Liver (tissue), 9 donors: ENCODE data around the gene C2orf76. TPM values are rescaled to one million over a fixed set of nuclear protein-coding genes. Genes with fewer than 3 reads are reported as not detected.

Experiments used
- DNase-seq: peaks from one replicate; pipeline ENCODE4 v3.0.0-alpha.2; 2017; ENCODE audit warnings: low spot score
- H3K27ac ChIP-seq, 2 donors: one replicate each; pipeline ENCODE4 v1.7.0; 2013; ENCODE audit warnings: inconsistent platforms in 2 of 2, low read length in 2 of 2, control low read depth in 1 of 2, low read depth in 1 of 2, mild to moderate bottlenecking in 1 of 2
- H3K27me3 ChIP-seq, 4 donors: one replicate each; pipeline versions ENCODE4 v1.6.1 to v1.7.0; 2013; ENCODE audit warnings: low read length in 3 of 4, inconsistent platforms in 1 of 4, mild to moderate bottlenecking in 1 of 4, moderate library complexity in 1 of 4; ENCODE audit not compliant: control insufficient read depth in 4 of 4, insufficient read depth in 4 of 4
- H3K36me3 ChIP-seq, 4 donors: one replicate each; pipeline versions ENCODE4 v1.6.1 to v1.7.0; 2013; ENCODE audit warnings: low read length in 3 of 4, mild to moderate bottlenecking in 3 of 4, low read depth in 1 of 4, moderate library complexity in 1 of 4; ENCODE audit not compliant: control insufficient read depth in 4 of 4, insufficient read depth in 3 of 4
- H3K4me1 ChIP-seq, 4 donors: one replicate each; pipeline versions ENCODE4 v1.6.1 to v1.7.0; 2013; ENCODE audit warnings: low read length in 3 of 4, mild to moderate bottlenecking in 3 of 4, moderate library complexity in 1 of 4; ENCODE audit not compliant: control insufficient read depth in 4 of 4, insufficient read depth in 4 of 4
- H3K4me3 ChIP-seq, 3 donors: one replicate each; pipeline versions ENCODE4 v1.6.1 to v1.7.0; 2013; ENCODE audit warnings: low read length in 3 of 3, control low read depth in 1 of 3, low read depth in 1 of 3, mild to moderate bottlenecking in 1 of 3
- H3K9ac ChIP-seq, 2 donors: one replicate each; pipeline ENCODE4 v1.7.0; 2013; ENCODE audit warnings: low read length in 2 of 2, mild to moderate bottlenecking in 2 of 2, moderate library complexity in 2 of 2, control low read depth in 1 of 2, low read depth in 1 of 2
- H3K9me3 ChIP-seq, 4 donors: one replicate each; pipeline versions ENCODE4 v1.6.1 to v1.7.0; 2013; ENCODE audit warnings: low read length in 3 of 4; ENCODE audit not compliant: control insufficient read depth in 4 of 4
- EGR1 ChIP-seq, 2 donors: IDR thresholded peaks; 2 replicates each; pipeline ENCODE4 v1.6.1; 2016 to 2018; ENCODE audit warnings: antibody characterized with exemption in 2 of 2, low read depth in 2 of 2
- FOXA1 ChIP-seq: IDR thresholded peaks from 2 replicates; pipeline ENCODE4 v1.6.1; 2016; ENCODE audit warnings: antibody characterized with exemption
- FOXA2 ChIP-seq: IDR thresholded peaks from 2 replicates; pipeline ENCODE4 v1.6.1; 2016; ENCODE audit warnings: antibody characterized with exemption
- GABPA ChIP-seq, 2 donors: IDR thresholded peaks in 1 of 2; conservative IDR thresholded peaks in 1 of 2; 2 replicates each; pipeline ENCODE4 v1.6.1; 2016; ENCODE audit warnings: antibody characterized with exemption in 2 of 2, mild to moderate bottlenecking in 1 of 2, moderate library complexity in 1 of 2
- HNF4A ChIP-seq, 2 donors: conservative IDR thresholded peaks; 2 replicates each; pipeline ENCODE4 v1.6.1; 2016; ENCODE audit warnings: antibody characterized with exemption in 2 of 2, mild to moderate bottlenecking in 2 of 2
- HNF4G ChIP-seq: IDR thresholded peaks from 2 replicates; pipeline ENCODE4 v1.6.1; 2016; ENCODE audit warnings: antibody characterized with exemption
- JUND ChIP-seq, 2 donors: IDR thresholded peaks; 2 replicates each; pipeline ENCODE4 v1.6.1; 2016; ENCODE audit warnings: antibody characterized with exemption in 2 of 2
- NR2F2 ChIP-seq: IDR thresholded peaks from 2 replicates; pipeline ENCODE4 v1.6.1; 2016; ENCODE audit warnings: antibody characterized with exemption
- RAD21 ChIP-seq, 2 donors: IDR thresholded peaks; 2 replicates each; pipeline ENCODE4 v1.6.1; 2016; ENCODE audit warnings: antibody characterized with exemption in 2 of 2, mild to moderate bottlenecking in 2 of 2
- RXRA ChIP-seq, 2 donors: IDR thresholded peaks; 2 replicates each; pipeline ENCODE4 v1.6.1; 2017 to 2018; ENCODE audit warnings: antibody characterized with exemption in 2 of 2, mild to moderate bottlenecking in 1 of 2
- SP1 ChIP-seq: IDR thresholded peaks from 2 replicates; pipeline ENCODE4 v1.6.1; 2018; ENCODE audit warnings: antibody characterized with exemption, mild to moderate bottlenecking
- TAF1 ChIP-seq: conservative IDR thresholded peaks from 2 replicates; pipeline ENCODE4 v1.6.1; 2016; ENCODE audit warnings: antibody characterized with exemption, mild to moderate bottlenecking
- YY1 ChIP-seq: IDR thresholded peaks from 2 replicates; pipeline ENCODE4 v1.6.1; 2016; ENCODE audit warnings: antibody characterized with exemption, mild to moderate bottlenecking
- whole genome bisulfite sequencing: extraction: QIAGEN DNeasy Blood & Tissue Kit; methylation state at CpG from one replicate; pipeline ENCODE4 v1.1.7; 2013; 5-methylcytosine and 5-hydroxymethylcytosine counted together
- polyA plus RNA-seq, 2 donors: library from polyadenylated mRNA; stranded (reverse) in 1 of 2; unstranded in 1 of 2; fragments of 200-250 nt in 1 of 2; fragments of >200 nt in 1 of 2; fragmentation: Nextera tagmentation in 1 of 2; extraction: Ambion mirVana in 1 of 2; gene quantifications; one replicate each; pipeline versions ENCODE4 v1.2.1 to v1.2.3, GENCODE V29; 2013 to 2015
- total RNA-seq, 2 donors: library from RNA; depleted of rRNA; stranded (reverse); fragments of >200 nt; gene quantifications; one replicate each; pipeline ENCODE4 v1.2.3, GENCODE V29; 2014
- TF ChIP-seq, protein P1 (sequence below): IDR thresholded peaks from 2 replicates; pipeline ENCODE4 v1.6.1; 2016; ENCODE audit warnings: antibody characterized with exemption
- TF ChIP-seq, protein P2 (sequence below): IDR thresholded peaks from 2 replicates; pipeline ENCODE4 v1.6.1; 2016; ENCODE audit warnings: antibody characterized with exemption
- TF ChIP-seq, protein P3 (sequence below): fragments of 150-350 bp; IDR thresholded peaks from 2 replicates; pipeline ENCODE4 v1.5.1; 2017; ENCODE audit warnings: improper control_type of control experiment, low read depth, low read length; ENCODE audit not compliant: missing input control
- TF ChIP-seq, protein P4 (sequence below): IDR thresholded peaks from 2 replicates; pipeline ENCODE4 v1.6.1; 2016; ENCODE audit warnings: antibody characterized with exemption
- TF ChIP-seq, protein P5 (sequence below): IDR thresholded peaks from 2 replicates; pipeline ENCODE4 v1.6.1; 2016; ENCODE audit warnings: antibody characterized with exemption, mild to moderate bottlenecking
- donor health status: healthy.
- donor health status: healthy.
- donor health status: healthy.
- donor health status: healthy.
- donor health status: healthy.

The C2orf76 gene
- total and polyA plus RNA-seq, 4 donors, result 2.7 to 6.3 (median 4.6) TPM

DNA sequence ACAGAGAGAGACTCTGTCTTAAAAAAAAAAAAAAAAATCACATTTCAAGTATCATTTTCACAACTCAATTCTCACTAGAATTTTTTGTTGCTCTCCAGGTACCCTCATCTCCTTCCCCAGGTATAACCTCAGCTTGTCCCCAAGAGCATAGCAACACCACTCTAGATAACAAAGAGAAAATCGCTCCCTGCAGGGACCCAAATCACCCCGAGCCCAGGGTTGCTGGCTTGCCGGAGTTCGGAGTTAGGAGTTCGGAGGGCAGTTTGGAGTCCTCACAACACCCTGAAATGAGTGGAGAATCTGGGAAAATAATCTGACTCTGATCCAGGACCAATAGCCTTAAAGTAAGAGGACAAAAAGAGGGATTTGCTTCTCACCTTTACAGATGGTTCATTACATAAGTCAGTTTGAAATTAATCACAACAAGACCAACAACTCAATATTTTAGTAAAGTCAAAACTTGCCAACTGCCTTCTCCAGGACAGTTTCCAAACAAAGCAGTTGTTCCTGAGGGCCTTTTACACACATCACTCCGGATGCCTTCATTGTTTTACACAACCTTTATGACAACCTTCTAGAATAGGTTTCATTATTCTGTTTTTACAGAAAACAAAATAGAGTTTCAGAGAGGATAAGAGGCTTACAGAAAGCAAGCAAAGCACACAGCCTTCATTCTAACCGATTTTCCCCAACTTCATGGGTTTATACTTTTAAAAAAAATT lies 59.1 kb downstream of the C2orf76 start:
- Histone ChIP-seq H3K27ac (no peak overlapping the region), H3K4me3 (no peak overlapping the region), H3K4me1 (peaks cover 1 to 13% (median 8%) of the 10 kb centered on the region in 4 donors), H3K9me3 (no peaks in the 10 kb centered on the region), H3K27me3 (no peaks in the 10 kb centered on the region), H3K9ac (no peak overlapping the region), H3K36me3 (no peaks in the 10 kb centered on the region)
- 90% methylated on average over 7 of the region's 7 CpGs for WGBS
- TF ChIP-seq HNF4A (conservative IDR thresholded peaks at IDR 0.05), result no peak
- no peak for TF ChIP-seq EGR1 (IDR thresholded peaks at IDR 0.05; ENCODE audit: low read depth in 2 of 2)
- TF ChIP-seq TAF1, result no peak
- no peak for TF ChIP-seq YY1
- no peak for TF ChIP-seq RXRA (IDR thresholded peaks at IDR 0.05)
- TF ChIP-seq GABPA (IDR thresholded peaks at IDR 0.05 in 1 of 2, conservative IDR thresholded peaks at IDR 0.05 in 1 of 2), result no peak
- TF ChIP-seq, protein P1, sequence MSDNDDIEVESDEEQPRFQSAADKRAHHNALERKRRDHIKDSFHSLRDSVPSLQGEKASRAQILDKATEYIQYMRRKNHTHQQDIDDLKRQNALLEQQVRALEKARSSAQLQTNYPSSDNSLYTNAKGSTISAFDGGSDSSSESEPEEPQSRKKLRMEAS, result no peak
- TF ChIP-seq, protein P2, sequence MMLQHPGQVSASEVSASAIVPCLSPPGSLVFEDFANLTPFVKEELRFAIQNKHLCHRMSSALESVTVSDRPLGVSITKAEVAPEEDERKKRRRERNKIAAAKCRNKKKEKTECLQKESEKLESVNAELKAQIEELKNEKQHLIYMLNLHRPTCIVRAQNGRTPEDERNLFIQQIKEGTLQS, result no peak
- no peak for TF ChIP-seq FOXA2
- no peak for TF ChIP-seq NR2F2
- TF ChIP-seq, protein P3, sequence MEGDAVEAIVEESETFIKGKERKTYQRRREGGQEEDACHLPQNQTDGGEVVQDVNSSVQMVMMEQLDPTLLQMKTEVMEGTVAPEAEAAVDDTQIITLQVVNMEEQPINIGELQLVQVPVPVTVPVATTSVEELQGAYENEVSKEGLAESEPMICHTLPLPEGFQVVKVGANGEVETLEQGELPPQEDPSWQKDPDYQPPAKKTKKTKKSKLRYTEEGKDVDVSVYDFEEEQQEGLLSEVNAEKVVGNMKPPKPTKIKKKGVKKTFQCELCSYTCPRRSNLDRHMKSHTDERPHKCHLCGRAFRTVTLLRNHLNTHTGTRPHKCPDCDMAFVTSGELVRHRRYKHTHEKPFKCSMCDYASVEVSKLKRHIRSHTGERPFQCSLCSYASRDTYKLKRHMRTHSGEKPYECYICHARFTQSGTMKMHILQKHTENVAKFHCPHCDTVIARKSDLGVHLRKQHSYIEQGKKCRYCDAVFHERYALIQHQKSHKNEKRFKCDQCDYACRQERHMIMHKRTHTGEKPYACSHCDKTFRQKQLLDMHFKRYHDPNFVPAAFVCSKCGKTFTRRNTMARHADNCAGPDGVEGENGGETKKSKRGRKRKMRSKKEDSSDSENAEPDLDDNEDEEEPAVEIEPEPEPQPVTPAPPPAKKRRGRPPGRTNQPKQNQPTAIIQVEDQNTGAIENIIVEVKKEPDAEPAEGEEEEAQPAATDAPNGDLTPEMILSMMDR, result no peak
- no peak for TF ChIP-seq FOXA1
- TF ChIP-seq, protein P4, sequence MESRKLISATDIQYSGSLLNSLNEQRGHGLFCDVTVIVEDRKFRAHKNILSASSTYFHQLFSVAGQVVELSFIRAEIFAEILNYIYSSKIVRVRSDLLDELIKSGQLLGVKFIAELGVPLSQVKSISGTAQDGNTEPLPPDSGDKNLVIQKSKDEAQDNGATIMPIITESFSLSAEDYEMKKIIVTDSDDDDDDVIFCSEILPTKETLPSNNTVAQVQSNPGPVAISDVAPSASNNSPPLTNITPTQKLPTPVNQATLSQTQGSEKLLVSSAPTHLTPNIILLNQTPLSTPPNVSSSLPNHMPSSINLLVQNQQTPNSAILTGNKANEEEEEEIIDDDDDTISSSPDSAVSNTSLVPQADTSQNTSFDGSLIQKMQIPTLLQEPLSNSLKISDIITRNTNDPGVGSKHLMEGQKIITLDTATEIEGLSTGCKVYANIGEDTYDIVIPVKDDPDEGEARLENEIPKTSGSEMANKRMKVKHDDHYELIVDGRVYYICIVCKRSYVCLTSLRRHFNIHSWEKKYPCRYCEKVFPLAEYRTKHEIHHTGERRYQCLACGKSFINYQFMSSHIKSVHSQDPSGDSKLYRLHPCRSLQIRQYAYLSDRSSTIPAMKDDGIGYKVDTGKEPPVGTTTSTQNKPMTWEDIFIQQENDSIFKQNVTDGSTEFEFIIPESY, result no peak
- no peak for TF ChIP-seq RAD21 (IDR thresholded peaks at IDR 0.05)
- TF ChIP-seq SP1, result no peak
- TF ChIP-seq, protein P5, sequence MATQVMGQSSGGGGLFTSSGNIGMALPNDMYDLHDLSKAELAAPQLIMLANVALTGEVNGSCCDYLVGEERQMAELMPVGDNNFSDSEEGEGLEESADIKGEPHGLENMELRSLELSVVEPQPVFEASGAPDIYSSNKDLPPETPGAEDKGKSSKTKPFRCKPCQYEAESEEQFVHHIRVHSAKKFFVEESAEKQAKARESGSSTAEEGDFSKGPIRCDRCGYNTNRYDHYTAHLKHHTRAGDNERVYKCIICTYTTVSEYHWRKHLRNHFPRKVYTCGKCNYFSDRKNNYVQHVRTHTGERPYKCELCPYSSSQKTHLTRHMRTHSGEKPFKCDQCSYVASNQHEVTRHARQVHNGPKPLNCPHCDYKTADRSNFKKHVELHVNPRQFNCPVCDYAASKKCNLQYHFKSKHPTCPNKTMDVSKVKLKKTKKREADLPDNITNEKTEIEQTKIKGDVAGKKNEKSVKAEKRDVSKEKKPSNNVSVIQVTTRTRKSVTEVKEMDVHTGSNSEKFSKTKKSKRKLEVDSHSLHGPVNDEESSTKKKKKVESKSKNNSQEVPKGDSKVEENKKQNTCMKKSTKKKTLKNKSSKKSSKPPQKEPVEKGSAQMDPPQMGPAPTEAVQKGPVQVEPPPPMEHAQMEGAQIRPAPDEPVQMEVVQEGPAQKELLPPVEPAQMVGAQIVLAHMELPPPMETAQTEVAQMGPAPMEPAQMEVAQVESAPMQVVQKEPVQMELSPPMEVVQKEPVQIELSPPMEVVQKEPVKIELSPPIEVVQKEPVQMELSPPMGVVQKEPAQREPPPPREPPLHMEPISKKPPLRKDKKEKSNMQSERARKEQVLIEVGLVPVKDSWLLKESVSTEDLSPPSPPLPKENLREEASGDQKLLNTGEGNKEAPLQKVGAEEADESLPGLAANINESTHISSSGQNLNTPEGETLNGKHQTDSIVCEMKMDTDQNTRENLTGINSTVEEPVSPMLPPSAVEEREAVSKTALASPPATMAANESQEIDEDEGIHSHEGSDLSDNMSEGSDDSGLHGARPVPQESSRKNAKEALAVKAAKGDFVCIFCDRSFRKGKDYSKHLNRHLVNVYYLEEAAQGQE, result no peak
- TF ChIP-seq JUND (IDR thresholded peaks at IDR 0.05), result no peak
- no peak for TF ChIP-seq HNF4G
- DNase-seq, result no peak
